DMS153 treated with DMSO at 0.1 percent for 48 hours (cell line): ENCODE data around the gene ZBED2.
"Not testable (repeated sequence)": the region's sequence is repeated elsewhere in the genome, so short reads cannot be mapped to it uniquely, and the experiment has no call there.

Experiments
- DNase-seq: peaks from one replicate; lab custom pipeline; 2025; ENCODE audit not compliant: unreplicated experiment; lab: John Stamatoyannopoulos, UW

Gene ZBED2

GRCh38 chr3:111595232-111595631, at the start of gene ZBED2:
ZBED2 (minus strand) TSS chr3:111595346; CDS start chr3:111594201, 1,145 bp downstream.
- no peak for DNase-seq

- no peak for DNase-seq
Measured at GRCh38 chr3:111639316-111639715, 44.2 kb upstream of the ZBED2 start.

- DNase-seq, result no peak
Measured at GRCh38 chr3:111636366-111636885, 41.3 kb upstream of the ZBED2 start.

- no peak for DNase-seq
Measured at GRCh38 chr3:111635403-111635802, 40.3 kb upstream of the ZBED2 start.

DNA sequence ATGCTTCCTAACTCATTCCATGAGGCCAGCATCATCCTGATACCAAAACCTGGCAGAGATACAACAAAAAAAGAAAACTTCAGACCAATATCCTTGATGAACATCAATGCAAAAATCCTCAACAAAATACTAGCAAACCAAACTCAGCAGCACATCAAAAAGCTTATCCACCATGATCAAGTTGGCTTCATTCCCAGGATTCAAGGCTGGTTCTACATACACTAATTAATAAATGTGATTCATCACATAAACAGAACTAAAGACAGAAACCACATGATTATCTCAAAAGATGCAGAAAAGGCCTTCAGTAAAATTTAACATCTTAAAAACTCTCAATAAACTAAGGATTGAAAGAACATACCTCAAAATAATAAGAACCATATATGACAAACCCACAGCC, 35.5 kb upstream of the ZBED2 start:
- not testable (repeated sequence) for DNase-seq

DNA sequence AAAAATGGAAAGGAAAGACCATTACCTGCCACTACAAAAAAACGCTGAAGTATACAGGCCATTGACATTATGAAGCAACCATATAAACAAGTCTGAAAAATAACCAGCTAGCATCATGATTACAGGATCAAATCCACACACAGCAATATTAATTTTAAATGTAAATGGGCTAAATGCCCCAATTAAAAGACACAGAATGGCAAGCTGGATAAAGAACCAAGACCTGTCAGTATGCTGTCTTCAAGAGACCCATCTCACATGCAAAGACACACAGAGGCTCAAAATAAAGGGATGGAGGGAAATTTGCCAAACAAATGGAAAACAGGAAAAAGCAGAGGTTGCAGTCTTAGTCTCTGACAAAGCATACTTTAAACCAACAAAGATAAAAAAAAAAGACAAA, 33.9 kb upstream of the ZBED2 start:
- DNase-seq, result not testable (repeated sequence)

GRCh38 chr3:111627092-111627491, 31.9 kb upstream of the ZBED2 start:
- no peak for DNase-seq

DNA sequence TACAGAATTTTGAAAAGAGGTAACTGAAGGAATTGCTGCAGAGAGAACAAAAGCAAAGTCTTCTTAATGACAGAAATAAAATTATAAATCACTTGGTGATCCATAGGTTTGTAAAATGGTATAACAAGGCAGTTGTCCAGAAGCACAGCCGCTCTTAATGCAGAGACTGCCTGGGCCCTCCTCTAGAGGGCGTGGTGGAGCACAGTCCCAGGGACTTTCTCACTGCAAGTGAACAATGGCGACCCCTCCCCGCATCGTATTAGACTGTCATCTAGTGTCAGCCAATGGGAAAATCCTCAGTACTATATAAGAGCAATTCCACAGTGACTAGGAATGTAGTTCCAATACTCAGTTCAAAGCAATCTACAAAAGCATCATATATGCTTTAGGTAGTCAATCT, 26.4 kb upstream of the ZBED2 start:
- DNase-seq, result no peak

DNA sequence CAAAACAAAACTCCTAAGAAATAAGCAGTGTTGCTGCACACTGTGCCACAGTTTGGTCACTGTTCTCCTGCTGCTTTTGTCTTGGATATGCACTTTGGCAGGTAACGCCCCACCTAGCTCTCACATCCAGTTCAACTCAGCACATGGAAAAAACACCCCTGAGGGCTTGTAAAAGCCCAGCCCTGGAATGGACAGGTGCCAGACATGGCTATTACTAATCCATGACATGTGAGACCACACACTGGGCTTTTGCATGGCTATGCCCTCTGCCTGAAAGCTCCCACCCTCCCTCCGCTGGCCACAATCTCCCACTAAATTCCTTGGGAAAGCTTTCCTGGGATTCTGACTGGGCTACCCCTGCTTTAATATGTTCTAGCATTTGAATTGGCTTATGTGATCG, 24.7 kb upstream of the ZBED2 start:
- no peak for DNase-seq

GRCh38 chr3:111618945-111619344, 23.8 kb upstream of the ZBED2 start:
- DNase-seq, result no peak

DNA sequence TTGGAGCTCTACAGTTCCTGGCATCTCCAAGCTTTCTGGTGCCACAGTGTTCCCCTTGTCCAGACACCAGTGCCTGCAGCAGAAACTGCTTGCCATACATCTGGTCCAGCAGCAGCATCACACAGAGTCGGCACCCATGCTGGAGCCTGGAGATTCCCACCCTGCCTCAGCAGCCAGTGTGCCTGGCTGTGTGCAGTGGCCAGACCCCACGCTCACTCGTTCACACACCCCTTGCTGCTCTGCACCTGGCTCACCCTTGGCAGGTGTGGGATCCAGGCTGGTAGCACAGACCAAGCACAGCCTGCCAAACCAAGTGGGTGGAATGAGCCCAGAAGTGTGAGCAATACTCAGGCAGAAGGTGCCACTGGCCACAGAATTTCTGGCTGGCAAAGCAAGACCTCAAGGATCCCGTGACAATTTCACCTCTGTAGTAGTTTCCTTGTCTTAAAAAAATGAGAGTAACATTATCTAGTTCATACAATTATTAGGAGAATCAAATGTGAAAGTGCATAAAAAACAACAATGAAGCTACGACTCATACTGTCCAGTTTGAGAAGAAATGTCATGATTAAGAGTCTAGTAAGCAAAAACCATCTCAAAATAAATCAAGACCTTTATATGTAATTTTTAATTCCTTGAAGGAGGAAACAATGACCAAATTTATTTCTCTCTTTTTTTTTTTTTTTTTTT, 22.9 kb upstream of the ZBED2 start:
- no peak for DNase-seq

- no peak for DNase-seq
Measured at GRCh38 chr3:111617406-111617805, 22.3 kb upstream of the ZBED2 start.

DNA sequence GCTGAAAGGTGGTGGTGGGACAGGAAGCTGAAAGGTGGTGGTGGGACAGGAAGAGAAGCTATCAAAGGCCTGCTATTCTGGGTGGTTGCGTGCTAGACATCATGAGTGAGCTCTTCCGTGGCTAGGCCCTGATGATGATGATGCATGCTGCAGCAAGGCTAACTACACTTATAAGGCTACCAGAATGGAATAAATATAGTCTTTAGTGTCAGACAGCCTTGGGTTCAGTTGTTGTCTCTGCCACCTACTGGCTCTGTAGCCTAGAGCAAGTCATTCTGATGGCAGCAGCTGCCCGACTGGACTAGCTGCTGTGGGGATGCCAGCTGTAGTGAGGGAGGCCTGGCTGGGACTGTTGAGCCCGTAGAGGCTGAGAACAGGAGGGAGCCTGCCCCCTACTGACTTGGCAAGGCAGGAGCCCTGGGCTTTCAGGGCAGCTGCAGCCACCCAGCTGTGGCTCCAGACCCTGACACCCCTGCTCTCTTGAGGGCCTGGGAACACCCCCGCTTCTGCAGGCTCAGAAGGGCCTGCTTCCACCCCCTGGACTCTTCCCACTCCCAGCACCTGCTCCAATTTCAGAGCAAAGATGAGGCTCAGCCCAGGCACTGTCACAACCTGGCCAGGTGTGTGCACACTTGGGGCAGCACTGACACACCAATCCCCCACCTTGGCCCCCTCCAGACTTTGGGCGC, 21.4 kb upstream of the ZBED2 start:
- no peak for DNase-seq

- DNase-seq, result no peak
Measured at GRCh38 chr3:111615880-111616279, 20.7 kb upstream of the ZBED2 start.

GRCh38 chr3:111613294-111613693, 18.1 kb upstream of the ZBED2 start:
- DNase-seq, result no peak

GRCh38 chr3:111610612-111611054, 15.5 kb upstream of the ZBED2 start:
- DNase-seq, result no peak

DNA sequence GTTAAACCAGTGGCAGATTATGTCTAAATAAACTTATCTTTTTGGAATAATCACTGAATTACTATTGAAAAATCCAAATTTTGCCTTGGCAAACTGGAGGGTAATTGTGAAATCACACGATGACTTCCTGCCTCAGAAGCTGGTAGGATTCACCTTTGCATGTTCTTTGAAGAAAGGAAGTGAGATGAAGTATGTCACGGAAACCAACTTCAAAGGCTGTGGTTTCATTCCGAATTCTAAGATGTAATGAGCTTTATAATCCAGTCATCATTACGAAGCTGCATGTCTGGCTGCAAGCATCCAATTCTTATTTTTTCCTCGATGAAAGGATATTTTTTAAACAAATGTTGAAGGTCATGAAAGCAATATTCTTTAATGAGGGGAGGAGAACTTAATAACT, 15.0 kb upstream of the ZBED2 start:
- no peak for DNase-seq

DNA sequence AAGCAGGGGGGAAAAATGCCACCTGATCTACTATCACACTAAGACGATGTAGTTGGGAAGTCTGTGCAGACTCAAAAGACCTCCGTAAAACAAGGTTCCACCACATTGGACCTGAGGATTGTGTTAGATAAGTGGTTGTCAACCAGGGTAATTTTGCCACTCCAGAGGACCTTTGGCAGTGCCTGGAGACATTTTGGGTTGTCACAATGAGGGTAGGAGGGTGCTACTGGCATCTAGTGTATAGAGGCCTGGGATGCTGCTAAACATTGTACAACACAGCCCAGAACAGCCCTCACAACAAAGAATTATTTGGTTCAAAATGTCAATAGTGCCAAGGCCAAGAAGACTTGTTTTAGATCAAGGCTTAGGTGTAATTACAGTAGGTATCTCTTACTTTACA, 14.6 kb upstream of the ZBED2 start:
- DNase-seq, result no peak

DNA sequence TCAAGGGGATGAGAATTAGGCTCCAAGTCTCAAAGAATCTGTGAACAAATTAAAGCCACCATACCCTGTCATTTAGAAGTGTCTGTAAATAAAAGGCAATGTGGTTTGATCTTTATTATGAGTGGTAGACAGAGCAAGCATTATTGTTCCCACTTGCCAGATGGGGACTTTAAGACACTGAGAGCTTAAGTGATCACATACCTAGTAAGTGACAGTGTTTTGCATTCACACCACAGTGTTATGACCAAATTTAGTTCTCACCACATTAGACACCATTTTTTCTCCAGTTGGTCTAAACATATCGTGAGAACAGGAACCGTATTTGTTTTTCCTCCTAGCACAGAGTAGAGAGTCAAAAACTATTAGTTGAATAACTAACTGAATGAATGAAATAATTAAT, 13.2 kb upstream of the ZBED2 start:
- DNase-seq, result no peak

DNA sequence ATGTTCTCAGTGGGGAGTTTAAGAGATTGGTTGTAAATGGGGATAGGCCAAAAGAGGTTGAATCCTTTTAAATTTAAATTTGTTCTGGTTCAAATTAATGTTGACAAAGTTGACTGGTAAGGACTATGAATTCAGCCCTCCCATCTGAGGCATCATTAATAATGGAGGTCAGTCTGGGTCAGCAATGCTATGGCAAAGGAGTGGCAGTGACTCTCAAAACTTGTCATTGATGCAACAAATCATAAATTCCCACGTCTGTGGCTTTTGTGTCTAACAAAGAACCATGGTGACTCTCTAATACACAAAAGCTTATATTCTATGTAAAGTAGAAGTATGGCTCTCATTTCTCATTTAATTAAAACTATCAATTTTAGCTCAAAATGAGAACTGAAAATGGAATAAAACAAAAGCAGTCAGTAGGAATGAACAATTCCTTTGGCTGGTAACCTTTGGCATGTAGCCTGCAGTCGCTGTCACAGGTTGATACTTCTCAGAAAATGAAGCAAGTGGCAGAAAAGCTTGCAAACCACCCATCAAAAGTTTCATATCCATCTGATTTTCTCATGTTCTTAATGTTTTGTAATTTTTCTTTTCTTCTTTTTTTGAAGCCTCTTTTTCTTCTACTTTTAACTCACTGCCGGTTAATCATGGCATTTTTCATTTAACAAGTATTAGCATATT, 12.2 kb upstream of the ZBED2 start:
- DNase-seq, result no peak

DNA sequence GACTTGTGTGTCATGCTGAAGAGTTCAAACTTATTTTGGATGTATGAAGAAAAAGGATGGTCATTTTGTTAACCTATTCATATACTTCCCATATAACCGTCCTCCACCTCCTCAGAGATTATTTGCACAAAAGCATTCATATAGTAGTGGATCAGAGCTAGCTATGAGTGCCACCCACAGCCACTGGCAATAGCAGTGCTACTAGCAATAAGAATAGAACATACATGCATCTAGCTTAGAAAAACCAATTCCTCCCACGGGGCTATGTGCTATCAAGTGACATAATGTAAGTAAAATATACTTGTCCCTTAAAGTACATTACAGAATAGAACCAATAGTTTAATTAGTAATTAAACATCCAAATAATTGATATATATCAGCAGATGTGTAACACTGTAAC, 10.3 kb upstream of the ZBED2 start:
- no peak for DNase-seq

DNA sequence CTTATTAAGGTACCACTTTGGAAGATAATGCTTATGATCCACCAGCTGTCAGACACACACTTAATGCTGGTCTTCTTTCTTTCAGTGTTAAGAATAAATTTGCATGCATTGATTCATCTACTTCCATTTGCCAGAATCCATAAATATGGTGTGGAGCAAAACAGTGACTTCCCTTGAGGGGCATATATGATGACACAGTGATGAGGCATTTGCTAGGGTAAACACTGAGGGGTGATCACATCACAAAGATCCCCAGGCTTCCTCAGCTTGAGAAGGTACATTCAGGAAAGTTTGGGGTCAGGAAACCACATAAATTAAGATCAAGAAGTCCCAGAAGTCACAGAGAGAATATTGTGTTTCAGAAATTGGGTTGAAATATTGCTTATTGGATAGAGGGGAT, 9.9 kb upstream of the ZBED2 start:
- DNase-seq, result no peak
